WTC11 (cell line): ENCODE measurements around the gene SURF6. TPM values are rescaled to one million over a fixed set of nuclear protein-coding genes. Genes with fewer than 3 reads are reported as not detected.

Experiments used
- ATAC-seq: fragments of 200-7000 bp; cut with Tn5 transposase; 2 replicates; pipeline ENCODE4 v1.10.0; 2021; ENCODE audit warnings: mild to moderate bottlenecking, moderate library complexity
- CTCF ChIA-PET: fragments of 300-600 bp; sonication (Branson Sonifier 250); formaldehyde crosslinking; loops from one replicate; lab custom pipeline; 2021; ENCODE audit warnings: antibody characterized with exemption; lab: Charles Lee
- POLR2A ChIA-PET: fragments of 350-600 bp; sonication (Branson Sonifier 250); formaldehyde crosslinking; loops from one replicate; lab custom pipeline; 2021; ENCODE audit warnings: antibody characterized with exemption; lab: Charles Lee
- DNase-seq: peaks from one replicate; pipeline ENCODE4 v3.0.0; 2021; ENCODE audit warnings: low spot score
- H3K27ac Mint-ChIP-seq: 2 replicates; pipeline ENCODE4 v1.8.0; 2021; ENCODE audit warnings: mixed read lengths
- H3K27me3 Mint-ChIP-seq: 2 replicates; pipeline ENCODE4 v1.8.0; 2021; ENCODE audit warnings: low read depth, mild to moderate bottlenecking, moderate library complexity, mixed read lengths
- H3K36me3 Mint-ChIP-seq: 2 replicates; pipeline ENCODE4 v1.8.0; 2021; ENCODE audit warnings: mixed read lengths
- H3K4me1 Mint-ChIP-seq: 2 replicates; pipeline ENCODE4 v1.8.0; 2022; ENCODE audit warnings: mixed read lengths
- H3K4me3 Mint-ChIP-seq: 2 replicates; pipeline ENCODE4 v1.8.0; 2021; ENCODE audit warnings: mild to moderate bottlenecking, moderate library complexity, mixed read lengths
- H3K9me3 Mint-ChIP-seq: 2 replicates; pipeline ENCODE4 v1.8.0; 2021; ENCODE audit warnings: mixed read lengths
- AR ChIP-seq: fragments of 250-450 bp; sonication (Bioruptor Pico); IDR thresholded peaks from 2 replicates; pipeline ENCODE4 v1.9.0; 2021; ENCODE audit warnings: mild to moderate bottlenecking
- CDX4 ChIP-seq: fragments of 250-450 bp; sonication (Bioruptor Pico); IDR thresholded peaks from 2 replicates; pipeline ENCODE4 v1.9.0; 2021; ENCODE audit warnings: moderate library complexity, mild to moderate bottlenecking, inconsistent platforms, borderline replicate concordance
- ELF4 ChIP-seq: sonication (generic); formaldehyde crosslinking; IDR thresholded peaks from 2 replicates; pipeline ENCODE4 v1.8.1; 2022; ENCODE audit warnings: low read depth, mild to moderate bottlenecking, moderate library complexity, missing genetic modification reagents
- FOXK1 ChIP-seq: sonication (generic); formaldehyde crosslinking; IDR thresholded peaks from 2 replicates; pipeline ENCODE4 v1.8.0; 2022; ENCODE audit warnings: mild to moderate bottlenecking, moderate library complexity, missing genetic modification reagents
- JAZF1 ChIP-seq: fragments of 250-450 bp; sonication (Bioruptor Pico); IDR thresholded peaks from 2 replicates; pipeline ENCODE4 v1.9.0; 2021; ENCODE audit warnings: moderate library complexity, mild to moderate bottlenecking, inconsistent platforms
- KAT7 ChIP-seq: sonication (generic); formaldehyde crosslinking; IDR thresholded peaks from 2 replicates; pipeline ENCODE4 v1.8.1; 2023; ENCODE audit warnings: missing genetic modification reagents, mild to moderate bottlenecking, borderline replicate concordance
- NFATC4 ChIP-seq: fragments of 250-450 bp; sonication (Bioruptor Pico); IDR thresholded peaks from 2 replicates; pipeline ENCODE4 v1.9.0; 2021; ENCODE audit warnings: mild to moderate bottlenecking
- OVOL2 ChIP-seq: fragments of 250-450 bp; sonication (Bioruptor Pico); IDR thresholded peaks from 2 replicates; pipeline ENCODE4 v1.9.0; 2021; ENCODE audit warnings: mild to moderate bottlenecking, borderline replicate concordance
- SOX15 ChIP-seq: fragments of 250-450 bp; sonication (Bioruptor Pico); IDR thresholded peaks from 2 replicates; pipeline ENCODE4 v1.9.0; 2021; ENCODE audit warnings: mild to moderate bottlenecking
- TEAD4 ChIP-seq: sonication (generic); formaldehyde crosslinking; IDR thresholded peaks from 2 replicates; pipeline ENCODE4 v1.8.0; 2022; ENCODE audit warnings: mild to moderate bottlenecking, missing genetic modification reagents
- USF1 ChIP-seq: sonication (generic); formaldehyde crosslinking; IDR thresholded peaks from 2 replicates; pipeline ENCODE4 v1.8.0; 2022; ENCODE audit warnings: mild to moderate bottlenecking, missing genetic modification reagents
- ZMAT4 ChIP-seq: fragments of 250-450 bp; sonication (Bioruptor Pico); IDR thresholded peaks from 2 replicates; pipeline ENCODE4 v1.9.0; 2021; ENCODE audit warnings: mild to moderate bottlenecking
- ZNF121 ChIP-seq: sonication (generic); formaldehyde crosslinking; IDR thresholded peaks from 2 replicates; pipeline ENCODE4 v1.8.0; 2023; ENCODE audit warnings: missing genetic modification reagents
- ZNF423 ChIP-seq: fragments of 250-450 bp; sonication (Bioruptor Pico); IDR thresholded peaks from 2 replicates; pipeline ENCODE4 v2.1.2; 2022; ENCODE audit warnings: mild to moderate bottlenecking, moderate library complexity
- ZNF671 ChIP-seq: fragments of 250-450 bp; sonication (Bioruptor Pico); IDR thresholded peaks from 2 replicates; pipeline ENCODE4 v1.8.0; 2021; ENCODE audit warnings: mild to moderate bottlenecking
- ZSCAN18 ChIP-seq: fragments of 250-450 bp; sonication (Bioruptor Pico); IDR thresholded peaks from 2 replicates; pipeline ENCODE4 v2.1.2; 2022; ENCODE audit warnings: mild to moderate bottlenecking, moderate library complexity
- total RNA-seq: library from RNA; stranded (reverse); gene quantifications from 3 replicates; pipeline ENCODE4 v1.2.3, GENCODE V29; 2021

SURF6 gene
- total RNA-seq, 1 experiment from 2014 or later = 67.2 TPM

GRCh38 chr9:133345596-133345995, 9.6 kb upstream of the SURF6 start:
- TF ChIP-seq ZNF423 (CRISPR knock-in tag) = no peak
- no peak for TF ChIP-seq ZNF121 (CRISPR knock-in tag)
- no peak for TF ChIP-seq ZMAT4
- no peak for TF ChIP-seq ZSCAN18 (CRISPR knock-in tag)
- TF ChIP-seq NFATC4 (CRISPR knock-in tag) = no peak
- TF ChIP-seq, all 79 proteins: peak for 0
- H3K4me3 Mint-ChIP-seq = no peak overlapping the region; the same call in 1 of the 2 replicates
- ChIA-PET CTCF (interaction anchor here (1.7 kb wide), 1 partner anchor 25 kb away, joined by 3 read pairs; no protein-coding TSS in a partner anchor), POLR2A (no interaction called here)
- no peak overlapping the region for H3K27ac Mint-ChIP-seq
- no peak for DNase-seq
- ATAC-seq = no peak
- no peaks in the 10 kb centered on the region; the same call in 1 of the 2 replicates for H3K27me3 Mint-ChIP-seq
- H3K9me3 Mint-ChIP-seq = no peaks in the 10 kb centered on the region
- peaks cover 29% of the 10 kb centered on the region for H3K4me1 Mint-ChIP-seq
- peaks cover 69% of the 10 kb centered on the region for H3K36me3 Mint-ChIP-seq

- POLR2A ChIA-PET = no interaction called here
Measured at GRCh38 chr9:133344979-133345378, 9.0 kb upstream of the SURF6 start.

GRCh38 chr9:133344071-133344470, 8.1 kb upstream of the SURF6 start:
- CTCF ChIA-PET = interaction anchor here (0.6 to 3.5 kb wide), 4 partner anchors 10 to 157 kb away, joined by 3 to 74 read pairs (median 39); partner anchors contain the start of genes SURF1 and SURF2
- no peak overlapping the region for H3K27ac Mint-ChIP-seq
- no peaks in the 10 kb centered on the region for H3K9me3 Mint-ChIP-seq
- no peak for ATAC-seq
- peaks cover 69% of the 10 kb centered on the region for H3K36me3 Mint-ChIP-seq
- TF ChIP-seq CDX4 = no peak
- TF ChIP-seq, all 79 proteins: peak for 0
- DNase-seq = no peak
- no peak overlapping the region for H3K4me3 Mint-ChIP-seq
- no peaks in the 10 kb centered on the region; the same call in 1 of the 2 replicates for H3K27me3 Mint-ChIP-seq
- POLR2A ChIA-PET = no interaction called here
- peaks cover 19% of the 10 kb centered on the region for H3K4me1 Mint-ChIP-seq

More at GRCh38 chr9:133344979-133345378, 9.0 kb upstream of the SURF6 start:
- ATAC-seq = no peak
- CTCF ChIA-PET = no interaction called here
- no peak for DNase-seq
- TF ChIP-seq FOXK1 (CRISPR knock-in tag) = no peak
- no peak for TF ChIP-seq OVOL2
- no peak for TF ChIP-seq AR
- TF ChIP-seq CDX4 = no peak
- H3K27ac Mint-ChIP-seq = no peak overlapping the region
- H3K27me3 Mint-ChIP-seq = no peaks in the 10 kb centered on the region; the same call in 1 of the 2 replicates
- H3K9me3 Mint-ChIP-seq = no peaks in the 10 kb centered on the region
- H3K4me1 Mint-ChIP-seq = peaks cover 26% of the 10 kb centered on the region
- no peak overlapping the region for H3K4me3 Mint-ChIP-seq
- H3K36me3 Mint-ChIP-seq = peaks cover 69% of the 10 kb centered on the region

- ChIA-PET POLR2A (interaction anchor here (0.6 to 1.7 kb wide), 2 partner anchors 11 to 12 kb away, joined by 3 to 6 read pairs; no protein-coding TSS in a partner anchor), CTCF (interaction anchor here (0.6 to 3.5 kb wide), 47 partner anchors 9 to 494 kb away, joined by 3 to 74 read pairs (median 4); partner anchors contain the start of genes ABO, CACFD1, SLC2A6 and STKLD1)
- H3K9me3 Mint-ChIP-seq = no peaks in the 10 kb centered on the region
- H3K4me3 Mint-ChIP-seq = no peak overlapping the region
- peaks cover 13% of the 10 kb centered on the region for H3K4me1 Mint-ChIP-seq
- no peak overlapping the region for H3K27ac Mint-ChIP-seq
- ATAC-seq (peak; percentile 31), DNase-seq (peak; percentile 49)
- peaks cover 63% of the 10 kb centered on the region for H3K36me3 Mint-ChIP-seq
- no peaks in the 10 kb centered on the region for H3K27me3 Mint-ChIP-seq
- no peak for TF ChIP-seq TEAD4
- TF ChIP-seq SOX15 (CRISPR knock-in tag) = no peak
- TF ChIP-seq ZSCAN18 (CRISPR knock-in tag) = no peak
- TF ChIP-seq KAT7 (CRISPR knock-in tag) = no peak
- no peak for TF ChIP-seq USF1 (CRISPR knock-in tag)
- no peak for TF ChIP-seq ZNF671 (CRISPR knock-in tag)
- TF ChIP-seq ELF4 (CRISPR knock-in tag) = no peak
- TF ChIP-seq JAZF1 (CRISPR knock-in tag) = no peak
Measured at GRCh38 chr9:133342570-133342969, 6.6 kb upstream of the SURF6 start.
